GM12878 (cell line): ENCODE measurements around the gene CSF1.

Experiments used
- CEBPB ChIP-seq, 2 experiments: fragments of 150-350 bp in 1 of 2; IDR thresholded peaks; 2 replicates each; pipeline ENCODE4 v1.6.1; 2012 to 2014; ENCODE audit warnings: low read depth in 2 of 2, low read length in 2 of 2, borderline replicate concordance in 1 of 2, inconsistent platforms in 1 of 2
- HCFC1 ChIP-seq: fragments of 150-350 bp; IDR thresholded peaks from 2 replicates; pipeline ENCODE4 v1.6.1; 2014; ENCODE audit warnings: low read length
- HDAC2 ChIP-seq: fragments of 200-600 bp; sonication (generic); IDR thresholded peaks from 2 replicates; pipeline ENCODE4 v1.6.1; 2017

- TF ChIP-seq HDAC2 (no peak), HCFC1 (no peak), CEBPB (IDR thresholded peaks at IDR 0.05; ENCODE audit: borderline replicate concordance in 1 of 2, low read depth in 2 of 2, low read length in 2 of 2) (no peak)
Observed at GRCh38 chr1:109937738-109938137, 27.1 kb downstream of the CSF1 start.
